PC-3 (cell line): ENCODE measurements around the gene UBR4. TPM values are rescaled to one million over a fixed set of nuclear protein-coding genes. Genes with fewer than 3 reads are reported as not detected.

Experiments used
- ATAC-seq: fragments of 200-7000 bp; cut with Tn5 transposase; 2 replicates; pipeline ENCODE4 v1.9.1; 2020; ENCODE audit warnings: mild to moderate bottlenecking, moderate library complexity
- BruUV-seq: library from RNA; stranded (reverse); fragments of 400-500 nt; replicated peaks from 2 replicates; lab custom pipeline; 2021; lab: Mats Ljungman, UMichigan
- CTCF ChIA-PET: fragments of 300-600 bp; sonication (Branson Sonifier 250); formaldehyde crosslinking; loops from one replicate; lab custom pipeline; 2022; ENCODE audit warnings: antibody characterized with exemption; lab: Charles Lee
- POLR2A ChIA-PET: fragments of 300-600 bp; sonication (Branson Sonifier 250); formaldehyde crosslinking; loops from one replicate; lab custom pipeline; 2022; ENCODE audit warnings: antibody characterized with exemption; ENCODE audit not compliant: unreplicated experiment; lab: Charles Lee
- DNase-seq: peaks from one replicate; pipeline ENCODE4 v3.0.0-alpha.2; 2015
- H2AFZ ChIP-seq: fragments of 300-600 bp; sonication (generic); 2 replicates; pipeline ENCODE4 v1.6.0; 2016; ENCODE audit warnings: antibody characterized with exemption, low read length
- H3F3A ChIP-seq: fragments of 300-600 bp; sonication (generic); one replicate; pipeline ENCODE4 v1.6.0; 2017; ENCODE audit warnings: antibody characterized with exemption, low read length, control low read depth, mild to moderate bottlenecking; ENCODE audit not compliant: unreplicated experiment
- H3K27ac ChIP-seq: fragments of 300-600 bp; sonication (generic); 2 replicates; pipeline ENCODE4 v1.5.1; 2016; ENCODE audit warnings: mild to moderate bottlenecking, low read length
- H3K27me3 ChIP-seq: fragments of 300-600 bp; sonication (generic); 2 replicates; pipeline ENCODE4 v1.6.1; 2016; ENCODE audit warnings: low read length, mixed read lengths
- H3K36me3 ChIP-seq: fragments of 300-600 bp; sonication (generic); 2 replicates; pipeline ENCODE4 v1.6.1; 2016; ENCODE audit warnings: low read depth, mixed run types, low read length, mixed read lengths
- H3K4me1 ChIP-seq: fragments of 300-600 bp; sonication (generic); 2 replicates; pipeline ENCODE4 v1.5.1; 2016; ENCODE audit warnings: low read length; ENCODE audit not compliant: insufficient read depth
- H3K4me2 ChIP-seq: fragments of 300-600 bp; sonication (generic); 2 replicates; pipeline ENCODE4 v1.6.0; 2016; ENCODE audit warnings: low read length
- H3K4me3 ChIP-seq: fragments of 300-600 bp; sonication (generic); 2 replicates; pipeline ENCODE4 v1.5.1; 2016; ENCODE audit warnings: mild to moderate bottlenecking, low read length, mixed read lengths
- H3K79me2 ChIP-seq: fragments of 300-600 bp; sonication (generic); 2 replicates; pipeline ENCODE4 v1.6.1; 2017; ENCODE audit warnings: low read length, mixed read lengths
- H3K9ac ChIP-seq: fragments of 300-600 bp; sonication (generic); 2 replicates; pipeline ENCODE4 v1.6.0; 2016; ENCODE audit warnings: mild to moderate bottlenecking, low read length
- H3K9me2 ChIP-seq: fragments of 300-600 bp; sonication (generic); replicated peaks from 2 replicates; pipeline ENCODE4 v1.6.1; 2016; ENCODE audit warnings: mixed run types, low read length, mixed read lengths
- H3K9me3 ChIP-seq: fragments of 300-600 bp; sonication (generic); 2 replicates; pipeline ENCODE4 v1.6.1; 2016; ENCODE audit warnings: low read length, mixed read lengths
- H4K20me1 ChIP-seq: fragments of 300-600 bp; sonication (generic); 2 replicates; pipeline ENCODE4 v1.6.1; 2016; ENCODE audit warnings: low read length, mixed read lengths
- CTCF ChIP-seq: fragments of 300-600 bp; sonication (generic); conservative IDR thresholded peaks from 2 replicates; pipeline ENCODE4 v1.5.1; 2017; ENCODE audit warnings: antibody characterized with exemption, low read depth, mild to moderate bottlenecking, low read length
- EZH2 ChIP-seq: fragments of 300-600 bp; sonication (generic); IDR thresholded peaks from one replicate; pipeline ENCODE4 v1.6.1; 2017; ENCODE audit warnings: antibody characterized with exemption, mild to moderate bottlenecking, low read length; ENCODE audit not compliant: unreplicated experiment
- EZH2phosphoT487 ChIP-seq: fragments of 300-600 bp; sonication (generic); IDR thresholded peaks from 2 replicates; pipeline ENCODE4 v1.6.1; 2018; ENCODE audit warnings: mild to moderate bottlenecking, antibody characterized with exemption, low read length, borderline replicate concordance
- intact Hi-C: fragments of 100-400 bp; cut with micrococcal nuclease; formaldehyde crosslinking; loops from 2 replicates; pipeline ENCODE4 v1.9.0; 2023
- total RNA-seq: library from RNA; depleted of rRNA; stranded (reverse); fragments of >200 nt; gene quantifications from 2 replicates; pipeline ENCODE4 v1.2.3, GENCODE V29; 2014

The UBR4 gene
- total RNA-seq, 1 experiment from 2014 or later: 141 TPM

- CTCF ChIA-PET: interaction anchor here (0.9 kb wide), 1 partner anchor 32 kb away, joined by 3 read pairs; no protein-coding TSS in a partner anchor
- H3K27ac ChIP-seq: peak overlapping the region; percentile 60
- peaks cover 34% of the 10 kb centered on the region for H3K4me1 ChIP-seq
- peak overlapping the region; percentile 56 for H2AFZ ChIP-seq
- H3K36me3 ChIP-seq: peaks cover 16% of the 10 kb centered on the region
- H3K27me3 ChIP-seq: no peaks in the 10 kb centered on the region
- H4K20me1 ChIP-seq: peaks cover 26% of the 10 kb centered on the region
- H3K9me2 ChIP-seq: no peaks in the 10 kb centered on the region
- DNase-seq (peak; percentile 7), ATAC-seq (peak; percentile 17; the same call in 1 of the 2 replicates)
- H3K9me3 ChIP-seq: no peaks in the 10 kb centered on the region
- BruUV-seq: TSS peak; percentile 82
- H3K79me2 ChIP-seq: peaks cover 86% of the 10 kb centered on the region
- H3K4me2 ChIP-seq: peak overlapping the region; percentile 98
- peak overlapping the region; percentile 80 for H3K9ac ChIP-seq
- H3F3A ChIP-seq: no peaks in the 10 kb centered on the region
- POLR2A ChIA-PET: interaction anchor here (0.7 kb wide), 1 partner anchor 12 kb away, joined by 5 read pairs; no protein-coding TSS in a partner anchor
- no peak for TF ChIP-seq EZH2phosphoT487
- no peak for TF ChIP-seq EZH2
- TF ChIP-seq CTCF: no peak
- intact Hi-C loops: no loop called here
- peak overlapping the region; percentile 94 for H3K4me3 ChIP-seq
These were observed 895 bp upstream of the UBR4 start for GRCh38 chr1:19210772-19211549.

GRCh38 chr1:19209439-19209989, 552 bp downstream of the UBR4 start:
- DNase-seq: peak; percentile 5
- Histone ChIP-seq H3K4me1 (peaks cover 39% of the 10 kb centered on the region), H3K4me2 (peak overlapping the region; percentile 98), H3K4me3 (peak overlapping the region; percentile 94), H2AFZ (peak overlapping the region; percentile 56), H3K9ac (peak overlapping the region; percentile 80), H4K20me1 (peaks cover 30% of the 10 kb centered on the region), H3K27ac (peak overlapping the region; percentile 26), H3K79me2 (peaks cover 99% of the 10 kb centered on the region), H3K27me3 (no peaks in the 10 kb centered on the region), H3K9me2 (no peaks in the 10 kb centered on the region), H3K9me3 (no peaks in the 10 kb centered on the region), H3K36me3 (peaks cover 16% of the 10 kb centered on the region), H3F3A (no peaks in the 10 kb centered on the region)
- ChIA-PET CTCF (no interaction called here), POLR2A (no interaction called here)
- BruUV-seq: TSS peak; percentile 42
- intact Hi-C loops: no loop called here
- peak; percentile 13 for ATAC-seq
- TF ChIP-seq EZH2 (no peak), EZH2phosphoT487 (no peak), CTCF (no peak)
